ENCODE results near the gene LRRC63.

LRRC63 gene

GRCh38 chr13:46197299-46198048 is 14.3 kb upstream of the LRRC63 start:
- no peaks in the 10 kb centered on the region for H3K9me3 Mint-ChIP-seq
- no peak for TF ChIP-seq CTCF (IDR thresholded peaks at IDR 0.05; ENCODE audit: unreplicated experiment in 3 of 3)
- no peak overlapping the region for H3K4me3 Mint-ChIP-seq
- no peak overlapping the region for H3K27ac Mint-ChIP-seq
- no peaks in the 10 kb centered on the region for H3K27me3 Mint-ChIP-seq (ENCODE audit: low read depth)
- no peaks in the 10 kb centered on the region for H3K4me1 Mint-ChIP-seq
- H3K36me3 Mint-ChIP-seq (ENCODE audit: low read depth) = no peaks in the 10 kb centered on the region

DNA sequence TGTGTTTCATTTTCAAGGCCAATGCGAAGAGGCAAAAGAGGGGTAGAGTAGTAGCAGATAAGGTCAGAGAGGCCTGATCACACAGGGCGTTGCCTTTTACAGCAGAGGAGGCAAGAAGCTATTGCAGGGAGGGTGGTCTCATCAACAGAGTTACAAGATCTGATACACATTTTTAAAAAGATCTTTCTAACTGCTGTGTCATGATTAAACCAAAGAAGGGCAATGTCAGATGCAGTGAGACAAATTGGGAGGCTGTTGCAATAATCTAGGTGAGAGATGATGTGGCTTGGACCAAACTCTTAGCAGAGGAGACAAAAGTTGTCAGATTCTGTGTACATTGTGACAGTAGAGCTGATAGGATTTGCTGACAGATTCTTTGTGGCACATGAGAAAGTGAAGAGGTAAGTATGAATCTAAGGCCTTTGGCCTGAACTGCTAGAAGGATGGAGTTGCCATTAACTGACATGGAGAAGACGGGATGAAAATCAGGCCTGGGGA is 13.0 kb upstream of the LRRC63 start:
- no peak for TF ChIP-seq CTCF (IDR thresholded peaks at IDR 0.05; ENCODE audit: unreplicated experiment in 3 of 3)
- Mint-ChIP-seq H3K27ac (no peak overlapping the region), H3K4me1 (no peaks in the 10 kb centered on the region), H3K4me3 (no peak overlapping the region), H3K36me3 (ENCODE audit: low read depth) (no peaks in the 10 kb centered on the region), H3K9me3 (no peaks in the 10 kb centered on the region), H3K27me3 (ENCODE audit: low read depth) (no peaks in the 10 kb centered on the region)

- Mint-ChIP-seq H3K36me3 (ENCODE audit: low read depth) (no peaks in the 10 kb centered on the region), H3K4me3 (no peak overlapping the region), H3K9me3 (no peaks in the 10 kb centered on the region), H3K4me1 (no peaks in the 10 kb centered on the region), H3K27ac (no peak overlapping the region), H3K27me3 (ENCODE audit: low read depth) (no peaks in the 10 kb centered on the region)
- TF ChIP-seq CTCF (IDR thresholded peaks at IDR 0.05; ENCODE audit: unreplicated experiment in 3 of 3) = no peak
Measured at GRCh38 chr13:46202188-46202795, 9.4 kb upstream of the LRRC63 start.

DNA sequence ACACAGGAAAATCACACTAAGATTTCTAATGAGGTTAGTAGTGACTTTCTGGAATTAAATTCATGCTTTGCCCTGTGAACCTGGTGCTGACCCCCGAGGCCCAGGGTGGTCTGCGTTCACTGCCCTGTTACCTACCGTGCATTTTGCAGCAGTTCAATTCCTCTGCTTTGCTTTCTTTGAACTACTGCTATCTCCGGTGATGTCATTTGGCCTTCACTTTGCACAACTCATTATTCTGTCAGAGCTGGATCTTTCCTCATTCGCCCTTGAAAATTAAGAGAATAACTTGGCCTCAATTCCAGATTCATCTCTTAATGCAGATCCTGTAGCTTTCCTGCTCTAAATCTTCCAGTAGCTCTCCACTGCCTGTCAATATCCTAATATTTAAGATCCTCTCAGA is 8.8 kb upstream of the LRRC63 start:
- H3K4me3 Mint-ChIP-seq = no peak overlapping the region
- no peaks in the 10 kb centered on the region for H3K4me1 Mint-ChIP-seq
- no peaks in the 10 kb centered on the region for H3K27me3 Mint-ChIP-seq (ENCODE audit: low read depth)
- TF ChIP-seq CTCF (IDR thresholded peaks at IDR 0.05; ENCODE audit: unreplicated experiment in 3 of 3) = no peak
- H3K9me3 Mint-ChIP-seq = no peaks in the 10 kb centered on the region
- H3K27ac Mint-ChIP-seq = no peak overlapping the region
- no peaks in the 10 kb centered on the region for H3K36me3 Mint-ChIP-seq (ENCODE audit: low read depth)

- H3K4me1 Mint-ChIP-seq = peaks cover 6% of the 10 kb centered on the region
- no peaks in the 10 kb centered on the region for H3K36me3 Mint-ChIP-seq (ENCODE audit: low read depth)
- H3K9me3 Mint-ChIP-seq = no peaks in the 10 kb centered on the region
- H3K27ac Mint-ChIP-seq = no peak overlapping the region
- no peak overlapping the region for H3K4me3 Mint-ChIP-seq
- H3K27me3 Mint-ChIP-seq (ENCODE audit: low read depth) = peaks cover 2% of the 10 kb centered on the region
- TF ChIP-seq CTCF (IDR thresholded peaks at IDR 0.05; ENCODE audit: unreplicated experiment in 3 of 3) = no peak
Measured at GRCh38 chr13:46206143-46206542, 5.6 kb upstream of the LRRC63 start.

- no peaks in the 10 kb centered on the region for H3K36me3 Mint-ChIP-seq (ENCODE audit: low read depth)
Measured at GRCh38 chr13:46207828-46208227, 3.9 kb upstream of the LRRC63 start.

More at GRCh38 chr13:46207828-46208227, 3.9 kb upstream of the LRRC63 start:
- H3K27ac Mint-ChIP-seq = no peak overlapping the region
- H3K4me3 Mint-ChIP-seq = no peak overlapping the region
- H3K4me1 Mint-ChIP-seq = peaks cover 9% of the 10 kb centered on the region
- TF ChIP-seq CTCF (IDR thresholded peaks at IDR 0.05; ENCODE audit: unreplicated experiment in 3 of 3) = no peak
- H3K9me3 Mint-ChIP-seq = no peaks in the 10 kb centered on the region
- H3K27me3 Mint-ChIP-seq (ENCODE audit: low read depth) = peaks cover 10% of the 10 kb centered on the region
